Testis (tissue), 3 donors: ENCODE results near the gene PTPRN2. TPM values are rescaled to one million over a fixed set of nuclear protein-coding genes. Genes with fewer than 3 reads are reported as not detected.
"Not testable (repeated sequence)": the region's sequence is repeated elsewhere in the genome, so short reads cannot be mapped to it uniquely, and the experiment has no call there.

ENCODE experiments used
- DNase-seq: peaks from one replicate; pipeline ENCODE4 v3.0.0-alpha.2; 2019
- H3K27ac ChIP-seq, 2 donors: fragments of 200-600 bp; sonication (generic); one replicate each; pipeline ENCODE4 v1.5.1; 2019
- H3K27me3 ChIP-seq: fragments of 200-600 bp; sonication (generic); one replicate; pipeline ENCODE4 v1.5.1; 2019
- H3K36me3 ChIP-seq: fragments of 200-600 bp; sonication (generic); one replicate; pipeline ENCODE4 v1.5.1; 2017; ENCODE audit warnings: low read depth; ENCODE audit errors: missing control alignments
- H3K4me1 ChIP-seq: fragments of 200-600 bp; sonication (generic); one replicate; pipeline ENCODE4 v1.5.1; 2019
- H3K4me3 ChIP-seq, 2 donors: fragments of 200-600 bp; sonication (generic); one replicate each; pipeline ENCODE4 v1.5.1; 2017 to 2019
- H3K9me3 ChIP-seq: fragments of 200-600 bp; sonication (generic); one replicate; pipeline ENCODE4 v1.5.1; 2017
- POLR2A ChIP-seq: fragments of 450-650 bp; IDR thresholded peaks from one replicate; pipeline ENCODE4 v1.6.1; 2017; ENCODE audit warnings: antibody characterized with exemption, mild to moderate bottlenecking, moderate library complexity
- WGBS, 2 donors: methylation state at CpG; one replicate each; pipeline ENCODE4 v1.1.5; 2018; 5-methylcytosine and 5-hydroxymethylcytosine counted together
- intact Hi-C: fragments of 100-400 bp; cut with DNase I; formaldehyde crosslinking; loops from one replicate; pipeline ENCODE4 v1.15.1; 2023; ENCODE audit warnings: low total_unique reads
- polyA plus RNA-seq: library from polyadenylated mRNA; stranded (reverse); fragments of 350-450 nt; fragmentation: Illumina TruSeq; extraction: RNeasy Lipid Tissue Mini Kit (QIAGEN cat#74804); gene quantifications from one replicate; pipeline ENCODE4 v1.2.3, GENCODE V29; 2014; ENCODE audit warnings: low read depth, low replicate concordance; ENCODE audit not compliant: insufficient read depth
- total RNA-seq, 2 donors: library from RNA; depleted of rRNA; stranded (reverse); fragments of >200 nt; gene quantifications; one replicate each; pipeline ENCODE4 v1.2.3, GENCODE V29; 2016
- TF ChIP-seq, protein P1 (sequence below), 3 experiments: fragments of 450-650 bp in 2 of 3; fragments of 200-600 bp in 1 of 3; sonication (generic) in 1 of 3; IDR thresholded peaks; one replicate each; pipeline ENCODE4 v1.5.1; 2016 to 2019; ENCODE audit warnings: antibody characterized with exemption in 3 of 3, mild to moderate bottlenecking in 2 of 3, moderate library complexity in 1 of 3

PTPRN2 gene
- total and polyA plus RNA-seq, 3 donors from 2014 or later, result 9.3 to 10.8 (median 9.8) TPM

- DNase-seq, result no peak
- Histone ChIP-seq H3K27ac (no peak overlapping the region), H3K4me1 (no peaks in the 10 kb centered on the region), H3K36me3 (no peaks in the 10 kb centered on the region), H3K4me3 (no peak overlapping the region), H3K9me3 (no peaks in the 10 kb centered on the region), H3K27me3 (no peaks in the 10 kb centered on the region)
- WGBS, 2 donors, result 76 to 80% methylated on average over 12 of the region's 12 CpGs
- TF ChIP-seq POLR2A, result no peak
- TF ChIP-seq, protein P1, sequence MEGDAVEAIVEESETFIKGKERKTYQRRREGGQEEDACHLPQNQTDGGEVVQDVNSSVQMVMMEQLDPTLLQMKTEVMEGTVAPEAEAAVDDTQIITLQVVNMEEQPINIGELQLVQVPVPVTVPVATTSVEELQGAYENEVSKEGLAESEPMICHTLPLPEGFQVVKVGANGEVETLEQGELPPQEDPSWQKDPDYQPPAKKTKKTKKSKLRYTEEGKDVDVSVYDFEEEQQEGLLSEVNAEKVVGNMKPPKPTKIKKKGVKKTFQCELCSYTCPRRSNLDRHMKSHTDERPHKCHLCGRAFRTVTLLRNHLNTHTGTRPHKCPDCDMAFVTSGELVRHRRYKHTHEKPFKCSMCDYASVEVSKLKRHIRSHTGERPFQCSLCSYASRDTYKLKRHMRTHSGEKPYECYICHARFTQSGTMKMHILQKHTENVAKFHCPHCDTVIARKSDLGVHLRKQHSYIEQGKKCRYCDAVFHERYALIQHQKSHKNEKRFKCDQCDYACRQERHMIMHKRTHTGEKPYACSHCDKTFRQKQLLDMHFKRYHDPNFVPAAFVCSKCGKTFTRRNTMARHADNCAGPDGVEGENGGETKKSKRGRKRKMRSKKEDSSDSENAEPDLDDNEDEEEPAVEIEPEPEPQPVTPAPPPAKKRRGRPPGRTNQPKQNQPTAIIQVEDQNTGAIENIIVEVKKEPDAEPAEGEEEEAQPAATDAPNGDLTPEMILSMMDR (IDR thresholded peaks at IDR 0.05), result no peak
- intact Hi-C loops, result no loop called here
Measured at GRCh38 chr7:158387546-158387891, 200.1 kb downstream of the PTPRN2 start.

DNA sequence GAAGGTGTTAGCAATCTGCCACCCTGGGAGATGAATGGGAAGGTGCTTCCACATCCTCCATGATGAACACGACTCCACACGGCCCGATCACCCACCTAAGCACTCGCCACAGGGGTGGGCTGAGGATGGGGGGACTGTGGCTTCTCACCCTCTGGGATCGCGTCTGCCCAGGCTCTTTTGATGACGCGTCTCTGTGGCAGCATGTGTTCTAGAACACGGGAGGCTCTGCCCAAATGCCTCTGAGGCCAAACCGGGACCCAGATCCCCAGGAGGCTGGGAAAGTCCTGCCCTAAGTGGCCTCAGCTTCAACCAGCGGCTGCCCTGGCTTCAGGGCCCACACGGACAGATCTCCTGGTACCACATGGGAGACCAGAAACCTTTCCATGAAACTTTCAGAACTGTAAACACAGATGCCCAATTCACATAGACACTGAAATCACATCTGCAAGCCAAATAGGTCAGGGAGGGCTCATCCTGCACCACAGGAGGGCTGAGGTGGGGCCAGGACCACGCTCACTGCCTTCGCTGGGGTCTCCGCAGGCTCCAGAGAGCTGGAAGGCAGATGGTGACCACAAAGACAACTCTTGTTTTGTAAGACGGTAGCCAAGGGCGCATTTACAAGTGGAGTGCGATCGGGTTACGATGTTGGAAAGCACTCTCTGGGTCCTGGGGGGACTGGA is 200.6 kb downstream of the PTPRN2 start:
- Histone ChIP-seq H3K36me3 (no peaks in the 10 kb centered on the region), H3K27me3 (no peaks in the 10 kb centered on the region), H3K4me3 (no peak overlapping the region), H3K27ac (no peak overlapping the region), H3K4me1 (no peaks in the 10 kb centered on the region), H3K9me3 (no peaks in the 10 kb centered on the region)
- WGBS, 2 donors, result 84 to 90% methylated on average over 4 to 20 of the region's 20 CpGs
- no peak for DNase-seq
- TF ChIP-seq, protein P1 (IDR thresholded peaks at IDR 0.05), result no peak
- TF ChIP-seq POLR2A, result no peak
- intact Hi-C loops, result no loop called here

DNA sequence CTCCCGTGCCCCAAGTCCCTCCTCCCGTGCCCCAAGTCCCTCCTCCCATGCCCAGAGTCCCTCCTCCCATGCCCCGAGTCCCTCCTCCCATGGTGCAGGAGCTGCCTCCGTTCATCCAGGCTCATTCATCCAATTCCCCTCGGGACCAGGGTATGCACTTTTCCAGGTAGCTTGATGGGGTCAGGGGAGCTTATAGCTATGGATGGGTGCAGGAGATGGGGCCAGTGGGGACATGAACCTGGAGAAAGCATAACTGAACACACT is 201.3 kb downstream of the PTPRN2 start:
- Histone ChIP-seq H3K4me3 (no peak overlapping the region), H3K27ac (no peak overlapping the region), H3K27me3 (no peaks in the 10 kb centered on the region), H3K36me3 (no peaks in the 10 kb centered on the region), H3K4me1 (no peaks in the 10 kb centered on the region), H3K9me3 (no peaks in the 10 kb centered on the region)
- no peak for DNase-seq
- 76 to 84% methylated on average over 5 of the region's 5 CpGs for WGBS, 2 donors
- intact Hi-C loops, result no loop called here
- TF ChIP-seq POLR2A, result no peak
- TF ChIP-seq, protein P1 (IDR thresholded peaks at IDR 0.05), result no peak

- H3K27me3 ChIP-seq, H3K4me1 ChIP-seq, H3K4me3 ChIP-seq, H3K36me3 ChIP-seq, H3K27ac ChIP-seq, intact Hi-C loops, H3K9me3 ChIP-seq, DNase-seq: not testable (repeated sequence)
- WGBS, 2 donors, result 79 to 83% methylated on average over 20 of the region's 20 CpGs
Measured at GRCh38 chr7:158385496-158386354, 201.9 kb downstream of the PTPRN2 start.

DNA sequence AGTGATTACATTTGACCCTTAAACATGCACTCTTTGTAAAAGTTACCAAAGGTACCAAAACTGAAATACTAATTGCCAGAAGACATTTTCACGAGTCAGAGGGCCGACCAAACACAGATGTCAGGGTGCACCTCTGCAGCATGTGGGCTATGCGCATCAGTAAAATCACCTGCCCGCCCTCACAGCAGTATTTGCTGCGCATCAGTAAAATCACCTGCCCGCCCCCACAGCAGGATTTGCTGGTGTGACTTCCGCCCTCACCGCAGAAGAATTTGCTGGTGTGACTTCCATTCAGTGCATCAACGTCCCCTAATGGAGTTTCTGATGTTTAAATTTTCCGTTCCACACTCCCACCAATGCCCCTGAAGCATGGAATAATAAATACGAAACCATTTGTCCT is 202.9 kb downstream of the PTPRN2 start:
- intact Hi-C loops, result no loop called here
- no peak for TF ChIP-seq POLR2A
- TF ChIP-seq, protein P1 (IDR thresholded peaks at IDR 0.05), result no peak
- H3K36me3 ChIP-seq, result no peaks in the 10 kb centered on the region
- no peaks in the 10 kb centered on the region for H3K4me1 ChIP-seq
- 48 to 57% methylated on average over 11 of the region's 11 CpGs for WGBS, 2 donors
- no peaks in the 10 kb centered on the region for H3K27me3 ChIP-seq
- H3K4me3 ChIP-seq, result no peak overlapping the region
- H3K27ac ChIP-seq, result no peak overlapping the region
- H3K9me3 ChIP-seq, result no peaks in the 10 kb centered on the region
- no peak for DNase-seq
